Nucleus accumbens (tissue), 56 donors: ENCODE data around the gene SCN2B.

Experiments used
- DNase-seq, 56 donors: peaks; one replicate each; lab custom pipeline; 2025; lab: John Stamatoyannopoulos, UW

Gene SCN2B

GRCh38 chr11:118155776-118156530, 20.5 kb downstream of the SCN2B start:
- DNase-seq: no peak

- DNase-seq: no peak
Observed at GRCh38 chr11:118154641-118155040, 21.8 kb downstream of the SCN2B start.

- DNase-seq: no peak
Observed at GRCh38 chr11:118153976-118154375, 22.5 kb downstream of the SCN2B start.

- no peak for DNase-seq
Observed at GRCh38 chr11:118153516-118153915, 22.9 kb downstream of the SCN2B start.

- DNase-seq: peak in 45 of 56 donors; percentile 13 to 84 (median 51)
Observed at GRCh38 chr11:118152552-118153471, 23.6 kb downstream of the SCN2B start, which contains the start of gene SCN4B. Gene SCN4B, minus strand, starts transcription at chr11:118152823. Its CDS starts 150 bp downstream, at chr11:118152673.

- DNase-seq: no peak
Observed at GRCh38 chr11:118152020-118152551, 24.4 kb downstream of the SCN2B start.

- DNase-seq: no peak
Observed at GRCh38 chr11:118151431-118151830, 25.0 kb downstream of the SCN2B start.

GRCh38 chr11:118149493-118149892, 26.9 kb downstream of the SCN2B start:
- no peak for DNase-seq

GRCh38 chr11:118148856-118149255, 27.6 kb downstream of the SCN2B start:
- DNase-seq: peak in 2 of 56 donors; percentile 11 to 24

- no peak for DNase-seq
Observed at GRCh38 chr11:118148240-118148639, 28.2 kb downstream of the SCN2B start.

GRCh38 chr11:118147502-118147901, 28.9 kb downstream of the SCN2B start:
- DNase-seq: no peak

GRCh38 chr11:118146554-118146953, 29.9 kb downstream of the SCN2B start:
- DNase-seq: no peak

- DNase-seq: peak in 52 of 56 donors; percentile 17 to 85 (median 64)
Observed at GRCh38 chr11:118145285-118146227, 30.9 kb downstream of the SCN2B start.

- DNase-seq: no peak
Observed at GRCh38 chr11:118144301-118145268, 31.9 kb downstream of the SCN2B start.

GRCh38 chr11:118143661-118144185, 32.7 kb downstream of the SCN2B start:
- no peak for DNase-seq

GRCh38 chr11:118142809-118143208, 33.6 kb downstream of the SCN2B start:
- peak in 5 of 56 donors; percentile 8 to 31 (median 18) for DNase-seq

- no peak for DNase-seq
Observed at GRCh38 chr11:118142081-118142480, 34.4 kb downstream of the SCN2B start.

GRCh38 chr11:118139578-118139977, 36.9 kb downstream of the SCN2B start:
- no peak for DNase-seq
